ENCODE results near the gene ABHD16B.

ABHD16B gene

DNA sequence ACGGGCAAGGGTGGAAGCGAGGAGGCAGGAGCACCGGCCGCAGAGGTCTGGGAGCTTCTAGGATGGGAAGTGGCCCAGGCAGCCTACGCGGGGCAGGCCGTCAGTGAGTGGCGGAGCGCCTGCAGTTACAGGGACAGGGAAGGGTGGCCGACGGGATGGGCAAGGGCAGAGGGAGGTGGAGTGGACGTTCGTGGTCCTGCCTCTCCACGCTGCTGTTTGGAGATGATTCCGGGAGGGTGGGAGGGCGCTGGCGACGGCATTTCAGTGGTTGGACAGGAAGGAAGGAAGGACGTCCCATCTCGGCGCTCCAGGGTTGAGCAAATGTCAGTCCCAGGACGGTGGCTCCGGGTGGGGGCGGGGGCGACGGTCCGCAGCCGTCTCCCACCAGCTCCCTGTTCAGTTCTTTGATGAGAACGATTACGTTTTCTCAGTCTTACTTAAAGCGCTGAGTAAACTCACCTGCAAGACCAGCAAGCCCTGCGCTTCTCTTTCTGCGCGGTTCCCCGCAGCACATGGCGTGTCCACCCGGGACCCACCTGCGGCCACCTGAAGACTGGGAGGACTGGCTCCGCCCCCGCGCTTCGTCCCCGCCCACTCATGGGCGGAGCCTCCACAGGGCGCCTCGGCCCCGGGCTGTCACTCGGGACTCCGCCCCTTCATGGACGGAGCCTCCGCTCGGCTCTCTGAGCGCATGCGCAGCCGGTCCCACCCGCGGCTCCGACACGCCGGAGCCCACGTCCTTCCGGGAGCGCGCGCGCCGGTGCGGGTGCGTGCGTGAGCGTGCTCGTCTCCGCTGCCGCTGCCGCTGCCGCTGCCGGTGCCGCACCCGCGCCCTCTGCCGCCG lies 33.3 kb downstream of the ABHD16B start, which contains the start of gene DNAJC5:
TSS of gene DNAJC5 (plus strand) at position 769 of the 844 bp plus-strand sequence. CDS start 33,220 bp downstream, outside the sequence.
- DNase-seq (ENCODE audit: low read depth in 1 of 2, low spot score in 1 of 2): peak; percentile 90 to 93

- no peak for DNase-seq (ENCODE audit: low read depth in 1 of 2, low spot score in 1 of 2)
Observed at GRCh38 chr20:63895202-63895951, 34.1 kb downstream of the ABHD16B start.

GRCh38 chr20:63895952-63896263 lies 34.6 kb downstream of the ABHD16B start:
- no peak for DNase-seq (ENCODE audit: low read depth in 1 of 2, low spot score in 1 of 2)

DNA sequence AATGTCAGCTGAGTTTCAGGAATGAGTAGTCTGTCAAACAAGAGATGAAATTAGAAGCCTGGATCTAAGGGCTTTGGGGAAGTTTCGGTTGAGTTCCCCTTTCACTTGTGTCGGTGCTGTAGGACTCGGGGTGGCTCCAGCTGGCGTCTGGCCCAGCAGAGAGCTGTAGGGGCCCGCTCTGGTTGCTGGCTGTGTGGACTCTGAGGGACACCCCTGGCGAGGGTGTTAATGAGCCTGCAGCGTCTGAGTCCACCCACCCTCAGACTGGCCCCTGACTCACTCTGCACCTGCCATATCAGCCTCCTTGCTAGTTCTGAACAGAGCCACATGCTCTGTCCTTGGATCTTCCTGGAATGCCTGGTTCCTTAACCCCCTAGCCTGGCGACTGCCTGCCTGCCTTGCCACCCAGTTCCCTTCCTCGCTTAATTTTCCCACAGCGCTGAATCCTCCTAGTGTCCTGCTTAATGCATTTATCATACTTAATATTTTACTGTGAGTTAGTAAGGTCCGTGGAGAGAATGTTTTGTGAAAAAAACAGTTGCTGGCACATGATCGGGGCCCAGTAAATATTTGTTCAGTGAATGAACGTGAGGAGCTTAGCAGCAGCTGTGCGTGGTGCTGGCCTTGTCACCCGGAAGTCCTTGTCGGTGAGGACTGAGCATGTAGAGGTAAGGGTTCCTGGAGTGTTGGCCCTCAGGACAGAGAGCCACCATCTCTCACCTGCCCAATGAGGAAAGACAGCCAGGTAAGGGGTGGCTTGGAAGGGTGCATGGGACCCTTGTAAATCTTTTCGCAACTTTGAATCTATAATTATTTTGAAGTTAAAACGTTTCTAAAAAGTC lies 35.2 kb downstream of the ABHD16B start:
- no peak for DNase-seq (ENCODE audit: low read depth in 1 of 2, low spot score in 1 of 2)

DNA sequence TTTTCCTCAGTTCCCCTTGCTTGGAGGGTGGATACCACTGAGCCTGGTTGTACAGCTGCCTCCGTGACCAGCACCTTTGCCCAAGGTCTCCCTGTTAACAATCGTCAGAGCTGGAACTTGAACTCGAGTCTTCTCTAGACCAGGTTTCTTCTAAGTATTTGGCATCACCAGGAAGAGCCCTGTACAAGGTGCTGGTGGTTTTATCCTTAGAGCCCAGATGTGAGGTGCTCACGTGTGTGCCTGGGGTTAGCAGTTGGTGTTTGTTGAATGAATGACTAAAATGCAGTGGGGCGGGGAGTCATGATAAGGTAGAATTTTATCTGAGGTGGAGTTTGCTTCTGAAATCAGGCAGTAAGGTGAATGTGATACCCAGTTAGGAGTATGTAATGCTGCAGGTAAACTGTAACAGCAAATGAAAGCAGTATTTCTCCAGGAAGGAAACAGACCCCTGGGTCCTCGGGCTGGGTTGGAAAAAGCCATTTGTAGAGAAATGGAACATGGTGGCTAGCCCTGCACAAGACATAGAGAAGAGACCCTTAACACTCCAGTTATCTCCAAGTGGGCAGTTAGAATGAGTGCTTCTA lies 36.8 kb downstream of the ABHD16B start:
- DNase-seq (ENCODE audit: low read depth in 1 of 2, low spot score in 1 of 2): no peak

DNA sequence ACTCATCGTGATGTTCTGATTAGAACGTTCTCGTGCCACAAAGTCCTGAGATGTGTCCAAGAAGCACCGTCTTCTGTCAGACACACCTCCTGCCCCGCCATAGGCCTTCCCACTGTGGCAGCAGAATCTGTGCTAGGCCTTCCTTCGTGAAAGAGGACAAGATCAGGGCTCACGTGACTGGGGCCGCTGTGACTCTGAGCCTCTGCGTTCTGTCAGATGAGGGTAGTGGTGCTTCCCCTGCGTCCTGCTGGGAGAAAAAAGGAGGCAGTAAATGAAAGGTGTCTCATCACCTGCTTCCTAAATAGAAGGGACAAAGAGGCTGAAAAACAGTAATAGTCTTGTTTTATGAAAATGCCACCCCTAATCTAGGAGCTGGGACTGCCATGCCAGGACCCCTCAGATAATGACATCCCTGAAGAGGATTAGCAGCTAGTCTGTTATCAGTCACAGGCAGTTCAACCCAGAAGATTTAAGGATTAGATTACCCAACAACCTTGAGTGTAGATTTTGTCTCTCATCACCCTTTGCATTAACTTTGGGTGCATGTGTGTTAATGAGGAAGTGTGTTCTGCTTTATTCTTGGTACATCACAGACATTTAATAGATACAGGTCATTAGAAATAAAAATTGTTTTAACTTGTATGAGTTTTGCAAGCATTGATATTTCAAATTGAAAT lies 37.7 kb downstream of the ABHD16B start:
- no peak for DNase-seq (ENCODE audit: low read depth in 1 of 2, low spot score in 1 of 2)

DNA sequence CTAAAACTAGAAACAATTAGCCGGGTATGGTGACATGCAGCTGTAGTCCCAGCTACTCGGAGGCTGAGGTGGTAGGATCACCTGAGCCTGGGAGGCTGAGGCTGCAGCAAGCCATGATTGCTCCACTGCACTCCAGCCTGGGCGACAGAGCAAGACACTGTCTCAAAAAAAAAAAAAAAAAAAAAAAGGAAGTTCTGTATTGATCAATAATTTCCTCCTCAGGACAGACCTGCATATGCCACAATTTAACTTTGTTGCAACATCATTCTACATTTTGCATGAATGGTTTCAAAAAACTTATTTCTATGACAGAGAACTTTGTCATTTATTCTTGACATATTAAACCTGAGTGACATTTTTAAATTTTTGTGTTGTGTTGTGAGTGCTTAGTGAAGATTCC lies 39.1 kb downstream of the ABHD16B start:
- no peak for DNase-seq (ENCODE audit: low read depth in 1 of 2, low spot score in 1 of 2)

- DNase-seq (ENCODE audit: low read depth in 1 of 2, low spot score in 1 of 2): no peak
Observed at GRCh38 chr20:63903796-63904561, 42.7 kb downstream of the ABHD16B start.

- no peak for DNase-seq (ENCODE audit: low read depth in 1 of 2, low spot score in 1 of 2)
Observed at GRCh38 chr20:63908008-63908682, 46.8 kb downstream of the ABHD16B start.

GRCh38 chr20:63911176-63911575 lies 49.9 kb downstream of the ABHD16B start:
- no peak for DNase-seq (ENCODE audit: low read depth in 1 of 2, low spot score in 1 of 2)
